ENCODE data around the gene SYT2. TPM values are rescaled to one million over a fixed set of nuclear protein-coding genes. Genes with fewer than 3 reads are reported as not detected.

Gene SYT2
- total RNA-seq, 1 donor from 2014 or later, result 2.6 TPM

- H3K9me3 Mint-ChIP-seq, result no peaks in the 10 kb centered on the region
- H3K27me3 Mint-ChIP-seq (ENCODE audit: low read depth), result peaks cover 96% of the 10 kb centered on the region
- peak overlapping the region; percentile 65 for H3K4me3 Mint-ChIP-seq
- DNase-seq (ENCODE audit: low read depth, low spot score), result no peak
- peaks cover 31% of the 10 kb centered on the region for H3K4me1 Mint-ChIP-seq
- H3K27ac Mint-ChIP-seq (ENCODE audit: unreplicated experiment), result no peak overlapping the region
- H3K36me3 Mint-ChIP-seq (ENCODE audit: low read depth), result no peaks in the 10 kb centered on the region
- no peak for TF ChIP-seq CTCF (conservative IDR thresholded peaks at IDR 0.05)
Measured at GRCh38 chr1:202645097-202645476, 65.2 kb downstream of the SYT2 start.

GRCh38 chr1:202644219-202645096, 65.8 kb downstream of the SYT2 start:
- H3K27ac Mint-ChIP-seq (ENCODE audit: unreplicated experiment), result no peak overlapping the region
- no peak for DNase-seq (ENCODE audit: low read depth, low spot score)
- H3K27me3 Mint-ChIP-seq (ENCODE audit: low read depth), result peaks cover 96% of the 10 kb centered on the region
- H3K9me3 Mint-ChIP-seq, result no peaks in the 10 kb centered on the region
- TF ChIP-seq CTCF (conservative IDR thresholded peaks at IDR 0.05), result no peak
- no peaks in the 10 kb centered on the region for H3K36me3 Mint-ChIP-seq (ENCODE audit: low read depth)
- H3K4me1 Mint-ChIP-seq, result peaks cover 37% of the 10 kb centered on the region
- peak overlapping the region; percentile 47 for H3K4me3 Mint-ChIP-seq

DNA sequence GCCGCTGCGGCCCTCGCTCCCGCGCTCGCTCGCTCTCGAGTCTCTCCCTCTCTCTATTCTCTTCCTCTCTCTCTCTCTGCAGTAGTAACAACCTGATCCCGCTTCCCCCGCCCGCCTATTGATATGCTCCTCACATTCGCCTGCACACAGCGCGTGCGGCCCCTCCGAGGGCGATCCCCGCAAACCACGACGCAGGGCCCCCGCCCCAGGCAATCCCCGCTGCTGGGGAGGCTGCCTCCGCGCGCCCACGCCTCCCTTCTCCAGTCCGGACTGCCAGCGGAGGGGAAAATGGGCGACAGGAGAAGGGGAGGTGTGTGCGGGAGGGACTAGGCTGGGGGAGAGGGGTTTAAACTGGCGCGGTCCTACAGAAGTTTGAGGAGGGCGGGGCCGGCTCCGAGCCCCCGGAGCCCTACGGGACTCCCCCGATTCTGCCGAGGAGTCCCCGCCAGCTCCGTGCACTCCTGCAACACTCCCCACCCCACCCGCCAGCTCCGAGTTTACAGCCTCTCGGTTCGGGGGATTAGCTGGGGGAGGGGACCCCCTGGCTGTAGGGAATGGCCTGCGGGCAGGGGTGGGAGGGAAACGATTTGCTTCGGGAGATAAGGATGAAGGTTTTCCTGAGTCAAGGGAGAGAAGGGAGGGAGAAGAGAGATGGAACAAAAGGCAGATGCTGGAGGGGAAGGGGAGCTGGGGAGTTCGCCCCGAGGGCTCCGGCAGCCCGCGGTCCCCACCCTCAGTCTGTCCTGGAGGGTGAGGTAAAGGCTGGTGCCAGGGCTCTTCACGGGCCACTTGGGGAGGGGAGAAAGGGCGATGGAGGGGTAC, 66.6 kb downstream of the SYT2 start:
- no peak for DNase-seq (ENCODE audit: low read depth, low spot score)
- TF ChIP-seq CTCF (conservative IDR thresholded peaks at IDR 0.05), result no peak
- Mint-ChIP-seq H3K9me3 (no peaks in the 10 kb centered on the region), H3K27ac (ENCODE audit: unreplicated experiment) (no peak overlapping the region), H3K4me3 (peak overlapping the region; percentile 73), H3K36me3 (ENCODE audit: low read depth) (no peaks in the 10 kb centered on the region), H3K27me3 (ENCODE audit: low read depth) (peaks cover 90% of the 10 kb centered on the region), H3K4me1 (peaks cover 39% of the 10 kb centered on the region)

DNA sequence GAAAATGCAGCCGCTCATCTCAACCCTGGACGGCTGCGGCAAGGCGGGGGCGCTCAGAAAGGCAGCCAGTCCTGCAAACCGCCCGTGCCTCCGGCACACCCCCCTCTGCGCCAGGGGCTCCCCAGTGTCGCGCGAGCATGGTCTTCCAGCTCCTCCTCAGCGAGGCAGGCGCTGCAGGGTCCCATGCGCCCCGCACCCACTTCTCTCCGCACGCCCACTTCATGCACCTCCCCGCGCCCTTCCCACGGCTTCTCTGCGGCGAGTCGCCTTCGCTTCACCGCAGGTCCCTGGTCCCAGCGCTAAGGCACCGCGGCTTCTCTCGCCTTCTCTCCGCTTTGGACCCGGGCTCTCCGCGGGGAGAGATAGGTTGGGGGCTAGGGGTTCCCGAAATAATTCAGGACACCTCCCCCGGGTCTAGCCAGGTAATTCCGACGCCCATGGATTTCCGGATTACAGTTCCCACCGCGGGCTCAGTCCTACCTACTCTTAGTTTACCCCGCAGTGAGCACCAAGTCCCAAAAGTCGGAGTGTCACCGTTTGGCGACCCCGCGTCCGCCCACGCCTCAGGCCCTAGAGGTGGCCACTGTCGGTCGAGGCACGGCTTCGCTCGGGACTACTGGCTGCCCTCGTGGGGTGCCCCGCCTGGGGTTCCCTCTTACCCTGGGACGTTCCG, 67.5 kb downstream of the SYT2 start:
- Mint-ChIP-seq H3K9me3 (no peaks in the 10 kb centered on the region), H3K4me1 (peaks cover 45% of the 10 kb centered on the region), H3K36me3 (ENCODE audit: low read depth) (no peaks in the 10 kb centered on the region), H3K4me3 (peak overlapping the region; percentile 47), H3K27ac (ENCODE audit: unreplicated experiment) (no peak overlapping the region), H3K27me3 (ENCODE audit: low read depth) (peaks cover 82% of the 10 kb centered on the region)
- TF ChIP-seq CTCF (conservative IDR thresholded peaks at IDR 0.05), result no peak
- no peak for DNase-seq (ENCODE audit: low read depth, low spot score)

DNA sequence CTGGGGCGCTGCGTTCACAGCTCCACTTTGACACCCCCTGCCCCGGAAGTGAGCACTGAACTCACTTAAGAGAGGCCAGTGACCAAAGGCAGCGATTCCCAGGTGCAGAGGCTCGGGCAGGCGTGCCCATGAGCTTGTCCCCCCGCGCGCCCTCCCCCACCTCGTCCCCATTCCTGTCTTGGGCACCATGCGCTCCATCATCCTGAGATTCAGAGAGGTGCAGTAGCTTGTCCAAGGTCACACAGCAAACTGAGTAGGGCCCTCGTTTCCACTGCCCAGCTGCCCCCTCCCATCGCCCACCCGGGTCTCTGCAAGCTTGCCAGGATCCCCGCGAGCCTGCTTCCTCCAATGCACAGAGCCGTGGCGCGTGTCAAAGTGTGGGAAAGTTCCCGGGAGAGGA, 68.0 kb downstream of the SYT2 start:
- H3K4me1 Mint-ChIP-seq, result peaks cover 47% of the 10 kb centered on the region
- no peak for TF ChIP-seq CTCF (conservative IDR thresholded peaks at IDR 0.05)
- H3K4me3 Mint-ChIP-seq, result no peak overlapping the region
- peaks cover 76% of the 10 kb centered on the region for H3K27me3 Mint-ChIP-seq (ENCODE audit: low read depth)
- no peaks in the 10 kb centered on the region for H3K36me3 Mint-ChIP-seq (ENCODE audit: low read depth)
- DNase-seq (ENCODE audit: low read depth, low spot score), result no peak
- H3K9me3 Mint-ChIP-seq, result no peaks in the 10 kb centered on the region
- no peak overlapping the region for H3K27ac Mint-ChIP-seq (ENCODE audit: unreplicated experiment)
